Spleen (tissue), 7 donors: ENCODE measurements around the gene G3BP1.

ENCODE experiments used
- POLR2AphosphoS5 ChIP-seq, 3 donors: sonication (generic); formaldehyde crosslinking; IDR thresholded peaks; one replicate each; pipeline ENCODE4 v1.5.1; 2017; ENCODE audit warnings: antibody characterized with exemption in 3 of 3
- TF ChIP-seq, protein P1 (sequence below), 11 experiments: fragments of 200-600 bp in 7 of 11; fragments of 450-650 bp in 4 of 11; sonication (generic) in 4 of 11; IDR thresholded peaks in 8 of 11; conservative IDR thresholded peaks in 3 of 11; 1 replicate in 7 of 11; 2 replicates in 4 of 11; pipeline versions ENCODE4 v1.4.0 to v1.8.0; 2016 to 2021; ENCODE audit warnings: antibody characterized with exemption in 11 of 11, inconsistent platforms in 4 of 11, mild to moderate bottlenecking in 1 of 11
- donor health status: DM: no; HTN: no; CAD: no; lungs with moderate emphysema.
- donor health status: DM: no; HTN: no; CAD: no.
- donor health status: DM: no; HTN: no; CAD: no.

DNA sequence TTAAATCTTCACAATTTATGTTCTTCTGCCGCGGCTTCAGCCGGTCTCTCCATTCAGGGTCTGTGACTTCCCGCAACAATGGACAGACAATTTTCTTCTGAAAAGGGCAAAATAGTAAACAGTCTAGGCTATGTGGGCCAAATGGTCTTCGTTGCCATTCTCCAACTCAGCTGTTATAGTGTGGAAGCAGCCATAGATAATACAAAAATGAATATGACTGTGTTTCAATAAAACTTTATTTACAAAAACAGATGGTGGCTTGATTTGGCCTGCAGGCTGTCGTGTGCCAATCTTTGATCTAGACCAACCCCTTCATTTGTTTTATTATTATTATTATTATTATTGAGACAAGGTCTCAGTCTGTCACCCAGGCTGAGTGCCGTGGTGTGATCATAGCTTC lies 41.4 kb upstream of the G3BP1 start:
- TF ChIP-seq POLR2AphosphoS5 (IDR thresholded peaks at IDR 0.05): no peak
- TF ChIP-seq, protein P1, sequence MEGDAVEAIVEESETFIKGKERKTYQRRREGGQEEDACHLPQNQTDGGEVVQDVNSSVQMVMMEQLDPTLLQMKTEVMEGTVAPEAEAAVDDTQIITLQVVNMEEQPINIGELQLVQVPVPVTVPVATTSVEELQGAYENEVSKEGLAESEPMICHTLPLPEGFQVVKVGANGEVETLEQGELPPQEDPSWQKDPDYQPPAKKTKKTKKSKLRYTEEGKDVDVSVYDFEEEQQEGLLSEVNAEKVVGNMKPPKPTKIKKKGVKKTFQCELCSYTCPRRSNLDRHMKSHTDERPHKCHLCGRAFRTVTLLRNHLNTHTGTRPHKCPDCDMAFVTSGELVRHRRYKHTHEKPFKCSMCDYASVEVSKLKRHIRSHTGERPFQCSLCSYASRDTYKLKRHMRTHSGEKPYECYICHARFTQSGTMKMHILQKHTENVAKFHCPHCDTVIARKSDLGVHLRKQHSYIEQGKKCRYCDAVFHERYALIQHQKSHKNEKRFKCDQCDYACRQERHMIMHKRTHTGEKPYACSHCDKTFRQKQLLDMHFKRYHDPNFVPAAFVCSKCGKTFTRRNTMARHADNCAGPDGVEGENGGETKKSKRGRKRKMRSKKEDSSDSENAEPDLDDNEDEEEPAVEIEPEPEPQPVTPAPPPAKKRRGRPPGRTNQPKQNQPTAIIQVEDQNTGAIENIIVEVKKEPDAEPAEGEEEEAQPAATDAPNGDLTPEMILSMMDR (IDR thresholded peaks at IDR 0.05 in 8 of 11, conservative IDR thresholded peaks at IDR 0.05 in 3 of 11): no peak
